Smooth muscle cell (in vitro differentiated cells): Measurements from ENCODE around the gene ATG7. TPM values are rescaled to one million over a fixed set of nuclear protein-coding genes. Genes with fewer than 3 reads are reported as not detected.

Experiments used
- DNase-seq: peaks from one replicate; lab custom pipeline; 2025; ENCODE audit not compliant: unreplicated experiment; lab: John Stamatoyannopoulos, UW
- H2AFZ ChIP-seq: fragments of 200-600 bp; sonication (generic); 2 replicates; pipeline ENCODE4 v1.6.0; 2016; ENCODE audit warnings: antibody characterized with exemption, low read depth, mild to moderate bottlenecking
- H3F3A ChIP-seq: fragments of 200-600 bp; sonication (generic); 2 replicates; pipeline ENCODE4 v1.6.0; 2017; ENCODE audit warnings: antibody characterized with exemption, low read depth
- H3K27ac ChIP-seq: fragments of 200-600 bp; sonication (generic); 2 replicates; pipeline ENCODE4 v1.5.1; 2016; ENCODE audit warnings: low read depth, mild to moderate bottlenecking
- H3K27me3 ChIP-seq: fragments of 200-600 bp; sonication (generic); 2 replicates; pipeline ENCODE4 v1.6.1; 2016; ENCODE audit warnings: low read depth, mild to moderate bottlenecking
- H3K36me3 ChIP-seq: fragments of 200-600 bp; sonication (generic); 2 replicates; pipeline ENCODE4 v1.5.1; 2016; ENCODE audit warnings: low read depth
- H3K4me1 ChIP-seq: fragments of 200-600 bp; sonication (generic); 2 replicates; pipeline ENCODE4 v1.5.1; 2016; ENCODE audit warnings: low read depth
- H3K4me2 ChIP-seq: fragments of 200-600 bp; sonication (generic); 2 replicates; pipeline ENCODE4 v1.6.0; 2016; ENCODE audit warnings: mild to moderate bottlenecking
- H3K4me3 ChIP-seq: fragments of 200-600 bp; sonication (generic); 2 replicates; pipeline ENCODE4 v1.5.1; 2016; ENCODE audit warnings: mild to moderate bottlenecking
- H3K79me2 ChIP-seq: fragments of 200-600 bp; sonication (generic); 2 replicates; pipeline ENCODE4 v1.6.0; 2016; ENCODE audit warnings: low read depth, mild to moderate bottlenecking
- H3K9ac ChIP-seq: fragments of 200-600 bp; sonication (generic); 2 replicates; pipeline ENCODE4 v1.6.0; 2016; ENCODE audit warnings: low read depth
- H3K9me3 ChIP-seq: fragments of 200-600 bp; sonication (generic); replicated peaks from 2 replicates; pipeline ENCODE4 v1.5.1; 2016; ENCODE audit warnings: low read depth
- H4K20me1 ChIP-seq: fragments of 200-600 bp; sonication (generic); 2 replicates; pipeline ENCODE4 v1.6.0; 2016; ENCODE audit warnings: low read depth
- WGBS: methylation state at CpG from one replicate; pipeline ENCODE4 v1.1.7; 2016; ENCODE audit warnings: low lambda C conversion rate; 5-methylcytosine and 5-hydroxymethylcytosine counted together
- polyA plus RNA-seq: library from polyadenylated mRNA; unstranded; fragments of >200 nt; fragmentation: Nextera tagmentation; extraction: Ambion mirVana; gene quantifications from 2 replicates; pipeline ENCODE4 v1.2.1, GENCODE V29; 2016
- total RNA-seq: library from RNA; depleted of rRNA; stranded (reverse); fragments of >200 nt; gene quantifications from 2 replicates; pipeline ENCODE4 v1.2.3, GENCODE V29; 2014
- TF ChIP-seq, protein P1 (sequence below): fragments of 200-600 bp; sonication (generic); IDR thresholded peaks from 2 replicates; pipeline ENCODE4 v1.5.1; 2017; ENCODE audit warnings: borderline replicate concordance, mild to moderate bottlenecking, antibody characterized with exemption; ENCODE audit not compliant: insufficient read depth, poor library complexity, severe bottlenecking

The ATG7 gene
- total and polyA plus RNA-seq, 2 experiments from 2014 or later: 19.4 to 40.3 TPM

DNA sequence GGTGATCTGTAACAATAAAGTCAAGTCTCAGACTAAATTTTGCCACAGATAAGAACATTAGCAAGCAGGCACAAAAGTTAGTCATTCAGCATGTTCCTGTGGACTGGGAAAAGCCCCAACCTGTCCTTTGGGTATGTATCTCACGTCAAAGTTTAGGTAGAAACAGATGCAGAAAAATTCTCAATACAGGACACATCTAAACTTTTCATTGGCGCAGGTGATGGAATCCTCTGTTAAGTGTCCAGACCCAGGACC is 120.6 kb downstream of the ATG7 start:
- Histone ChIP-seq H3K79me2 (no peaks in the 10 kb centered on the region), H2AFZ (no peak overlapping the region), H4K20me1 (no peaks in the 10 kb centered on the region), H3K4me3 (no peak overlapping the region), H3K27ac (peak overlapping the region; percentile 55), H3K36me3 (no peaks in the 10 kb centered on the region), H3K27me3 (no peaks in the 10 kb centered on the region), H3K4me2 (peak overlapping the region; percentile 73), H3F3A (no peaks in the 10 kb centered on the region), H3K4me1 (peaks cover 25% of the 10 kb centered on the region), H3K9ac (no peak overlapping the region), H3K9me3 (no peaks in the 10 kb centered on the region)
- WGBS: 90% methylated on average over 2 of the region's 2 CpGs
- DNase-seq: no peak
- TF ChIP-seq, protein P1, sequence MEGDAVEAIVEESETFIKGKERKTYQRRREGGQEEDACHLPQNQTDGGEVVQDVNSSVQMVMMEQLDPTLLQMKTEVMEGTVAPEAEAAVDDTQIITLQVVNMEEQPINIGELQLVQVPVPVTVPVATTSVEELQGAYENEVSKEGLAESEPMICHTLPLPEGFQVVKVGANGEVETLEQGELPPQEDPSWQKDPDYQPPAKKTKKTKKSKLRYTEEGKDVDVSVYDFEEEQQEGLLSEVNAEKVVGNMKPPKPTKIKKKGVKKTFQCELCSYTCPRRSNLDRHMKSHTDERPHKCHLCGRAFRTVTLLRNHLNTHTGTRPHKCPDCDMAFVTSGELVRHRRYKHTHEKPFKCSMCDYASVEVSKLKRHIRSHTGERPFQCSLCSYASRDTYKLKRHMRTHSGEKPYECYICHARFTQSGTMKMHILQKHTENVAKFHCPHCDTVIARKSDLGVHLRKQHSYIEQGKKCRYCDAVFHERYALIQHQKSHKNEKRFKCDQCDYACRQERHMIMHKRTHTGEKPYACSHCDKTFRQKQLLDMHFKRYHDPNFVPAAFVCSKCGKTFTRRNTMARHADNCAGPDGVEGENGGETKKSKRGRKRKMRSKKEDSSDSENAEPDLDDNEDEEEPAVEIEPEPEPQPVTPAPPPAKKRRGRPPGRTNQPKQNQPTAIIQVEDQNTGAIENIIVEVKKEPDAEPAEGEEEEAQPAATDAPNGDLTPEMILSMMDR: no peak

DNA sequence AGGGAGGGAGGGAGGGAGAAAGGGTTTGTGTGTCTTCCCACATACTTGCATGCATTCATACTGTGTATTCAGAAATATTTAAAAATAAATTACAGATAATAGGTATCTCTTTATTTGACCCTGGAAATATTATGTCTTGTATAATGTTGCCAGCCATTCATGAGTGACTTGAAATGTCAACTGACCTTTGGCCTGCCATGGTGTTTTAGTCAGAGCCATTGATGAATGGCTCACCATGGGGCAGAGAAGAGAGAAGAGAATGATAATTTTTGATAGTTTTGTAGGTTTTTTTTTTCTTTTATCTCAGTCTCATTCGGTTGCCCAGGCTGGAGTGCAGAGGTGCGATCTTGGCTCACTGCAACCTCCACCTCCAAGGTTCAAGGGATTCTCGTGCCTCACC is 121.2 kb downstream of the ATG7 start:
- Histone ChIP-seq H3K79me2 (no peaks in the 10 kb centered on the region), H2AFZ (no peak overlapping the region), H3F3A (no peaks in the 10 kb centered on the region), H3K4me1 (peaks cover 25% of the 10 kb centered on the region), H4K20me1 (no peaks in the 10 kb centered on the region), H3K36me3 (no peaks in the 10 kb centered on the region), H3K27ac (no peak overlapping the region), H3K9ac (no peak overlapping the region), H3K9me3 (no peaks in the 10 kb centered on the region), H3K4me3 (no peak overlapping the region), H3K4me2 (no peak overlapping the region), H3K27me3 (no peaks in the 10 kb centered on the region)
- 100% methylated on average over 3 of the region's 3 CpGs for WGBS
- TF ChIP-seq, protein P1: no peak
- no peak for DNase-seq

DNA sequence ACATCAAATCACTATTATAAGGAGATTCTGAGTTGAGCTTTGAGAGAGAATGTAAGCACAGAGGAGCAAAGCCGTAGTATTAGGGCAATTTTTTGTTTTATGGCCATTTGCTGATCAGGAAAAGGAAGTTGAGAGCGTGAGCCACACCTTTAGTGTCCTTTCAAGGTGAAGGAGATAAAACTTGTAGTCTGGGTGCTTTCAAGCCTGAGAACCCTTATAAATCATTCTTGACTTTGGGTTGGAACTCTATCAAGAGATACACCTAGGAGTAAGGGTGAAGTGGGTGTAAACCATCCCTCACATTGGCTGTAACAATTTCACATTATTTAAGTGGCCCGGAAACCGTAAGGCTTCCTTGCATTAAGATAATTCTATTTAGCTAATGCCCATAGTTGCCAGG is 122.2 kb downstream of the ATG7 start:
- no peak overlapping the region for H3K9ac ChIP-seq
- no peak overlapping the region for H3K4me3 ChIP-seq
- no peak for DNase-seq
- H3K36me3 ChIP-seq: no peaks in the 10 kb centered on the region
- H3K9me3 ChIP-seq: no peaks in the 10 kb centered on the region
- H3K27me3 ChIP-seq: no peaks in the 10 kb centered on the region
- no peak overlapping the region for H3K4me2 ChIP-seq
- H3K79me2 ChIP-seq: no peaks in the 10 kb centered on the region
- H3F3A ChIP-seq: no peaks in the 10 kb centered on the region
- no peak overlapping the region for H3K27ac ChIP-seq
- peaks cover 25% of the 10 kb centered on the region for H3K4me1 ChIP-seq
- H2AFZ ChIP-seq: no peak overlapping the region
- TF ChIP-seq, protein P1: no peak
- 97% methylated on average over 4 of the region's 4 CpGs for WGBS
- H4K20me1 ChIP-seq: no peaks in the 10 kb centered on the region

DNA sequence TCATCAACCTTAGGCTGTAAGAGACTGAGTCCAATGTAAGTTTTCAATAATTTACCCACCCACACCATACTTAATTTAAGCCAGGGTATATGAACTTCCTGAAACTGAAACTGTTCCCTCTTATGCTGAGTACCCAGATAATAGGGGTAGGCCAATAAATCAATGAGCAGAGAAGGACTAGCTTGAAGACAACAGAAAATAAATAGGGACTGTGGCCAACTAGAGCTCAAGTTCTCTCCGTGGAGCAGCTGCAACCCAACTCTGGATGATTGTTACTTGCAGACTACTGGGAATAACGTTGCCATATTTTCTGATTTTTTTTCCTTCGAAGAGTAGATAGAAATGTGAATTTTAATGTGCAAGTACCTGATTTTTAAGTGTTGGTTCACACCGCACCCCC is 128.0 kb downstream of the ATG7 start:
- H3K4me1 ChIP-seq: no peaks in the 10 kb centered on the region
- no peaks in the 10 kb centered on the region for H3K79me2 ChIP-seq
- H3K27me3 ChIP-seq: no peaks in the 10 kb centered on the region
- no peaks in the 10 kb centered on the region for H3K9me3 ChIP-seq
- H3K4me2 ChIP-seq: no peak overlapping the region
- H2AFZ ChIP-seq: no peak overlapping the region
- no peak overlapping the region for H3K27ac ChIP-seq
- DNase-seq: no peak
- H3K9ac ChIP-seq: no peak overlapping the region
- no peaks in the 10 kb centered on the region for H3F3A ChIP-seq
- no peaks in the 10 kb centered on the region for H4K20me1 ChIP-seq
- H3K36me3 ChIP-seq: no peaks in the 10 kb centered on the region
- TF ChIP-seq, protein P1: no peak
- 99% methylated on average over 4 of the region's 4 CpGs for WGBS
- H3K4me3 ChIP-seq: no peak overlapping the region
